ENCODE results near the gene RBM47.
"Not testable (repeated sequence)": the region's sequence is repeated elsewhere in the genome, so short reads cannot be mapped to it uniquely, and the experiment has no call there.

The RBM47 gene

GRCh38 chr4:40462326-40462725 is 167.3 kb downstream of the RBM47 start:
- H3K27ac Mint-ChIP-seq: no peak overlapping the region
- H3K4me1 Mint-ChIP-seq (ENCODE audit: low read depth in 2 of 2): no peaks in the 10 kb centered on the region
- peaks cover 5 to 26% of the 10 kb centered on the region in 2 donors for H3K27me3 Mint-ChIP-seq
- ATAC-seq (replicated peaks) (no peak), DNase-seq (no peak)
- H3K36me3 Mint-ChIP-seq (ENCODE audit: insufficient read depth): no peaks in the 10 kb centered on the region
- no peaks in the 10 kb centered on the region for H3K9me3 Mint-ChIP-seq
- H3K4me3 Mint-ChIP-seq: no peak overlapping the region

GRCh38 chr4:40461879-40462278 is 167.8 kb downstream of the RBM47 start:
- Mint-ChIP-seq H3K4me1 (ENCODE audit: low read depth in 2 of 2) (no peaks in the 10 kb centered on the region), H3K9me3 (no peaks in the 10 kb centered on the region), H3K4me3 (no peak overlapping the region), H3K36me3 (ENCODE audit: insufficient read depth) (no peaks in the 10 kb centered on the region), H3K27me3 (peaks cover 5 to 26% of the 10 kb centered on the region in 2 donors), H3K27ac (no peak overlapping the region)
- ATAC-seq (replicated peaks): no peak
- DNase-seq: no peak

GRCh38 chr4:40461062-40461461 is 168.6 kb downstream of the RBM47 start:
- no peaks in the 10 kb centered on the region for H3K9me3 Mint-ChIP-seq
- no peaks in the 10 kb centered on the region for H3K4me1 Mint-ChIP-seq (ENCODE audit: low read depth in 2 of 2)
- H3K36me3 Mint-ChIP-seq (ENCODE audit: insufficient read depth): no peaks in the 10 kb centered on the region
- no peak overlapping the region for H3K4me3 Mint-ChIP-seq
- DNase-seq: no peak
- H3K27ac Mint-ChIP-seq: no peak overlapping the region
- no peak for ATAC-seq (replicated peaks)
- H3K27me3 Mint-ChIP-seq: peaks cover 5 to 26% of the 10 kb centered on the region in 2 donors

GRCh38 chr4:40458683-40459082 is 171.0 kb downstream of the RBM47 start:
- DNase-seq: no peak
- peaks cover 0 to 19% of the 10 kb centered on the region in 2 donors for H3K27me3 Mint-ChIP-seq
- H3K4me3 Mint-ChIP-seq: no peak overlapping the region
- H3K4me1 Mint-ChIP-seq (ENCODE audit: low read depth in 2 of 2): no peaks in the 10 kb centered on the region
- no peak for ATAC-seq (replicated peaks)
- H3K9me3 Mint-ChIP-seq: no peaks in the 10 kb centered on the region
- H3K27ac Mint-ChIP-seq: no peak overlapping the region
- no peaks in the 10 kb centered on the region for H3K36me3 Mint-ChIP-seq (ENCODE audit: insufficient read depth)

GRCh38 chr4:40458109-40458508 is 171.6 kb downstream of the RBM47 start:
- H3K27ac Mint-ChIP-seq: no peak overlapping the region

GRCh38 chr4:40455340-40455902 is 174.2 kb downstream of the RBM47 start:
- Mint-ChIP-seq H3K9me3 (no peaks in the 10 kb centered on the region), H3K4me3 (no peak overlapping the region), H3K4me1 (ENCODE audit: low read depth in 2 of 2) (peaks cover 7 to 12% of the 10 kb centered on the region in 2 donors), H3K27me3 (peaks cover 0 to 8% of the 10 kb centered on the region in 2 donors), H3K27ac (no peak overlapping the region), H3K36me3 (ENCODE audit: insufficient read depth) (no peaks in the 10 kb centered on the region)
- DNase-seq: no peak
- ATAC-seq (replicated peaks): no peak

More at GRCh38 chr4:40458109-40458508, 171.6 kb downstream of the RBM47 start:
- H3K4me1 Mint-ChIP-seq (ENCODE audit: low read depth in 2 of 2): no peaks in the 10 kb centered on the region
- DNase-seq: no peak
- H3K36me3 Mint-ChIP-seq (ENCODE audit: insufficient read depth): no peaks in the 10 kb centered on the region
- no peaks in the 10 kb centered on the region for H3K9me3 Mint-ChIP-seq
- H3K4me3 Mint-ChIP-seq: no peak overlapping the region
- peaks cover 0 to 19% of the 10 kb centered on the region in 2 donors for H3K27me3 Mint-ChIP-seq
- no peak for ATAC-seq (replicated peaks)

- no peak overlapping the region for H3K27ac Mint-ChIP-seq
- DNase-seq (no peak), ATAC-seq (replicated peaks) (no peak)
Observed at GRCh38 chr4:40454816-40455215, 174.8 kb downstream of the RBM47 start.

GRCh38 chr4:40453912-40454311 is 175.8 kb downstream of the RBM47 start:
- peaks cover 7 to 12% of the 10 kb centered on the region in 2 donors for H3K4me1 Mint-ChIP-seq (ENCODE audit: low read depth in 2 of 2)
- no peaks in the 10 kb centered on the region for H3K9me3 Mint-ChIP-seq
- DNase-seq (no peak), ATAC-seq (replicated peaks) (no peak)
- H3K36me3 Mint-ChIP-seq (ENCODE audit: insufficient read depth): no peaks in the 10 kb centered on the region
- no peak overlapping the region for H3K4me3 Mint-ChIP-seq
- H3K27ac Mint-ChIP-seq: no peak overlapping the region
- H3K27me3 Mint-ChIP-seq: no peaks in the 10 kb centered on the region

More at GRCh38 chr4:40454816-40455215, 174.8 kb downstream of the RBM47 start:
- Mint-ChIP-seq H3K36me3 (ENCODE audit: insufficient read depth) (no peaks in the 10 kb centered on the region), H3K4me1 (ENCODE audit: low read depth in 2 of 2) (peaks cover 7 to 12% of the 10 kb centered on the region in 2 donors), H3K4me3 (no peak overlapping the region), H3K9me3 (no peaks in the 10 kb centered on the region), H3K27me3 (peaks cover 0 to 2% of the 10 kb centered on the region in 2 donors)

GRCh38 chr4:40448875-40449274 is 180.8 kb downstream of the RBM47 start:
- no peak overlapping the region for H3K27ac Mint-ChIP-seq
- H3K36me3 Mint-ChIP-seq (ENCODE audit: insufficient read depth): no peaks in the 10 kb centered on the region
- H3K4me1 Mint-ChIP-seq (ENCODE audit: low read depth in 2 of 2): peaks cover 7 to 12% of the 10 kb centered on the region in 2 donors

GRCh38 chr4:40446839-40447238 is 182.8 kb downstream of the RBM47 start:
- no peak overlapping the region for H3K4me3 Mint-ChIP-seq

More at GRCh38 chr4:40448875-40449274, 180.8 kb downstream of the RBM47 start:
- no peak for DNase-seq
- Mint-ChIP-seq H3K9me3 (no peaks in the 10 kb centered on the region), H3K4me3 (no peak overlapping the region), H3K27me3 (peaks cover 0 to 6% of the 10 kb centered on the region in 2 donors)
- ATAC-seq (replicated peaks): no peak

GRCh38 chr4:40446261-40446750 is 183.4 kb downstream of the RBM47 start:
- H3K4me3 Mint-ChIP-seq; H3K4me1 Mint-ChIP-seq (ENCODE audit: low read depth in 2 of 2); H3K36me3 Mint-ChIP-seq (ENCODE audit: insufficient read depth); ATAC-seq (replicated peaks); H3K9me3 Mint-ChIP-seq; H3K27ac Mint-ChIP-seq; DNase-seq: not testable (repeated sequence)
- peaks cover 18 to 21% of the 10 kb centered on the region in 2 donors for H3K27me3 Mint-ChIP-seq

More at GRCh38 chr4:40446839-40447238, 182.8 kb downstream of the RBM47 start:
- H3K36me3 Mint-ChIP-seq (ENCODE audit: insufficient read depth): no peaks in the 10 kb centered on the region
- H3K27ac Mint-ChIP-seq: no peak overlapping the region
- no peaks in the 10 kb centered on the region for H3K9me3 Mint-ChIP-seq
- ATAC-seq (replicated peaks) (no peak), DNase-seq (no peak)
- peaks cover 4% of the 10 kb centered on the region in 2 donors for H3K4me1 Mint-ChIP-seq (ENCODE audit: low read depth in 2 of 2)
- H3K27me3 Mint-ChIP-seq: peaks cover 15 to 16% of the 10 kb centered on the region in 2 donors

- DNase-seq (no peak), ATAC-seq (replicated peaks) (no peak)
- Mint-ChIP-seq H3K9me3 (no peaks in the 10 kb centered on the region), H3K36me3 (ENCODE audit: insufficient read depth) (no peaks in the 10 kb centered on the region), H3K27ac (no peak overlapping the region), H3K4me1 (ENCODE audit: low read depth in 2 of 2) (no peaks in the 10 kb centered on the region), H3K4me3 (no peak overlapping the region), H3K27me3 (peaks cover 18 to 21% of the 10 kb centered on the region in 2 donors)
Observed at GRCh38 chr4:40445671-40446070, 184.0 kb downstream of the RBM47 start.

- Mint-ChIP-seq H3K27me3 (peaks cover 15 to 18% of the 10 kb centered on the region in 2 donors), H3K27ac (no peak overlapping the region), H3K36me3 (ENCODE audit: insufficient read depth) (no peaks in the 10 kb centered on the region), H3K4me1 (ENCODE audit: low read depth in 2 of 2) (no peaks in the 10 kb centered on the region), H3K4me3 (no peak overlapping the region), H3K9me3 (no peaks in the 10 kb centered on the region)
- DNase-seq: no peak
- ATAC-seq (replicated peaks): no peak
Observed at GRCh38 chr4:40441430-40441829, 188.2 kb downstream of the RBM47 start.

GRCh38 chr4:40439519-40439918 is 190.1 kb downstream of the RBM47 start:
- Mint-ChIP-seq H3K36me3 (ENCODE audit: insufficient read depth) (no peaks in the 10 kb centered on the region), H3K4me3 (no peak overlapping the region), H3K27me3 (peaks cover 15 to 18% of the 10 kb centered on the region in 2 donors), H3K4me1 (ENCODE audit: low read depth in 2 of 2) (no peaks in the 10 kb centered on the region), H3K27ac (no peak overlapping the region), H3K9me3 (no peaks in the 10 kb centered on the region)
- DNase-seq: no peak
- no peak for ATAC-seq (replicated peaks)

All from effector memory CD8-positive, alpha-beta T cell (primary cell).